Calu3 (cell line): ENCODE measurements around the gene SLC9A3. TPM values are rescaled to one million over a fixed set of nuclear protein-coding genes. Genes with fewer than 3 reads are reported as not detected.

Source experiments
- BruUV-seq: library from RNA; stranded (reverse); fragments of 400-500 nt; replicated peaks from 2 replicates; lab custom pipeline; 2021; lab: Mats Ljungman, UMichigan
- CTCF ChIA-PET: fragments of 300-600 bp; sonication (Branson Sonifier 250); formaldehyde crosslinking; loops from one replicate; lab custom pipeline; 2022; ENCODE audit warnings: antibody characterized with exemption; lab: Charles Lee
- DNase-seq: peaks from one replicate; pipeline ENCODE4 v3.0.0; 2022
- H3K27ac Mint-ChIP-seq: one replicate; pipeline ENCODE4 v1.8.0; 2022; ENCODE audit warnings: mixed read lengths; ENCODE audit not compliant: unreplicated experiment
- H3K27me3 Mint-ChIP-seq: one replicate; pipeline ENCODE4 v1.8.0; 2022; ENCODE audit warnings: mixed read lengths; ENCODE audit not compliant: unreplicated experiment
- H3K36me3 Mint-ChIP-seq: one replicate; pipeline ENCODE4 v1.8.0; 2022; ENCODE audit warnings: mild to moderate bottlenecking, moderate library complexity, mixed read lengths; ENCODE audit not compliant: insufficient read depth, unreplicated experiment
- H3K4me1 Mint-ChIP-seq: one replicate; pipeline ENCODE4 v1.8.0; 2022; ENCODE audit warnings: mild to moderate bottlenecking, low read depth, mixed read lengths; ENCODE audit not compliant: unreplicated experiment
- H3K4me3 Mint-ChIP-seq: one replicate; pipeline ENCODE4 v1.8.0; 2022; ENCODE audit warnings: mild to moderate bottlenecking, low read depth, moderate library complexity, mixed read lengths; ENCODE audit not compliant: unreplicated experiment
- H3K9me3 Mint-ChIP-seq: one replicate; pipeline ENCODE4 v1.8.0; 2022; ENCODE audit warnings: low read depth, mixed read lengths; ENCODE audit not compliant: unreplicated experiment
- intact Hi-C: fragments of 100-400 bp; cut with micrococcal nuclease; formaldehyde crosslinking; loops from one replicate; pipeline ENCODE4 v1.10.0; 2022; ENCODE audit not compliant: unreplicated experiment
- total RNA-seq: library from RNA; stranded (reverse); gene quantifications from 2 replicates; pipeline ENCODE4 v1.2.3, GENCODE V29; 2022
- TF ChIP-seq, protein P1 (sequence below): fragments of 200-600 bp; IDR thresholded peaks from one replicate; pipeline ENCODE4 v1.8.0; 2022; ENCODE audit warnings: antibody characterized with exemption; ENCODE audit not compliant: unreplicated experiment

The SLC9A3 gene
- total RNA-seq, 1 experiment from 2014 or later, result 1.1 TPM

DNA sequence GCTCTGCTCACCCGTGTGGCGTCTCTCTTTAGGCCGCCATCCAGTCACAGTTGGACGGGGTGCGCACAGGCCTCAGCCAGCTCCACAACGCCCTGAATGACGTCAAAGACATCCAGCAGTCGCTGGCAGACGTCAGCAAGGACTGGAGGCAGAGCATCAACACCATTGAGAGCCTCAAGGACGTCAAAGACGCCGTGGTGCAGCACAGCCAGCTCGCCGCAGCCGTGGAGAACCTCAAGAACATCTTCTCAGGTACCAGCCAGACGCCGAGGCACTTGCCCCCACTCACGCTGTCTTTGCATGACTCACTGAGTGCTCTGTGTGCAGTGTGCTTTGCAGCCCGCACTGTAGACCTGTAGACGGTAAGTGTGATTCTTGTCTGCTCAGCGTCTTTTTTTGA, 76.7 kb downstream of the SLC9A3 start:
- H3K4me1 Mint-ChIP-seq, result peaks cover 31% of the 10 kb centered on the region
- BruUV-seq, result no TSS peak
- peaks cover 5% of the 10 kb centered on the region for H3K9me3 Mint-ChIP-seq
- H3K27ac Mint-ChIP-seq, result no peak overlapping the region
- TF ChIP-seq, protein P1, sequence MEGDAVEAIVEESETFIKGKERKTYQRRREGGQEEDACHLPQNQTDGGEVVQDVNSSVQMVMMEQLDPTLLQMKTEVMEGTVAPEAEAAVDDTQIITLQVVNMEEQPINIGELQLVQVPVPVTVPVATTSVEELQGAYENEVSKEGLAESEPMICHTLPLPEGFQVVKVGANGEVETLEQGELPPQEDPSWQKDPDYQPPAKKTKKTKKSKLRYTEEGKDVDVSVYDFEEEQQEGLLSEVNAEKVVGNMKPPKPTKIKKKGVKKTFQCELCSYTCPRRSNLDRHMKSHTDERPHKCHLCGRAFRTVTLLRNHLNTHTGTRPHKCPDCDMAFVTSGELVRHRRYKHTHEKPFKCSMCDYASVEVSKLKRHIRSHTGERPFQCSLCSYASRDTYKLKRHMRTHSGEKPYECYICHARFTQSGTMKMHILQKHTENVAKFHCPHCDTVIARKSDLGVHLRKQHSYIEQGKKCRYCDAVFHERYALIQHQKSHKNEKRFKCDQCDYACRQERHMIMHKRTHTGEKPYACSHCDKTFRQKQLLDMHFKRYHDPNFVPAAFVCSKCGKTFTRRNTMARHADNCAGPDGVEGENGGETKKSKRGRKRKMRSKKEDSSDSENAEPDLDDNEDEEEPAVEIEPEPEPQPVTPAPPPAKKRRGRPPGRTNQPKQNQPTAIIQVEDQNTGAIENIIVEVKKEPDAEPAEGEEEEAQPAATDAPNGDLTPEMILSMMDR, result no peak
- H3K36me3 Mint-ChIP-seq, result peaks cover 78% of the 10 kb centered on the region
- intact Hi-C loops, result loop anchor here (10.0 kb wide), 1 partner anchor 167 kb away; the partner anchor contains the start of gene CEP72
- no peak for DNase-seq
- no peaks in the 10 kb centered on the region for H3K27me3 Mint-ChIP-seq
- H3K4me3 Mint-ChIP-seq, result no peak overlapping the region
- CTCF ChIA-PET, result interaction anchor here (0.9 to 1.5 kb wide), 2 partner anchors 58 to 130 kb away, joined by 3 to 7 read pairs; no protein-coding TSS in a partner anchor

DNA sequence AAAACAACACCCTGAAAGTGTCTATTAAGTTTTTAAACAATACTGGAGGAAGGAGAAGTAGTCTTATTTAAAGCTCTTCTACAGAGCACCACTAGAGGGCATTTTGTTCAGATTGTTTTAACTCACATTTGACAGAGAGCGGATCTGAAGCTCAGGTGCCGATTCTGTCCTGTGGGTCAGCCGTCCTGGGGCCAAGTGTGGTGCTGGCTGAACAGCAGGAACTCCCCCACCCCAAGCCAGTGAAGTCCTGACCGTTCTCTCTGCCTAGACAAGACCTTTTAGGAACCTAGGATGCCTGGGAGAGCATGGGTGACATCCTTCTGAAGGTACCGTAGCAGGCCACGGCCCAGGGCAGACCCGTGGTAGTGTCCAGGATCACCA, 77.4 kb downstream of the SLC9A3 start:
- Mint-ChIP-seq H3K4me3 (no peak overlapping the region), H3K27ac (no peak overlapping the region), H3K4me1 (peaks cover 31% of the 10 kb centered on the region), H3K27me3 (no peaks in the 10 kb centered on the region), H3K9me3 (peaks cover 2% of the 10 kb centered on the region), H3K36me3 (peaks cover 76% of the 10 kb centered on the region)
- DNase-seq, result no peak
- CTCF ChIA-PET, result interaction anchor here (0.5 to 1.5 kb wide), 13 partner anchors 12 to 456 kb away, joined by 3 to 7 read pairs (median 4); no protein-coding TSS in a partner anchor
- intact Hi-C loops, result loop anchor here (10.0 kb wide), 1 partner anchor 168 kb away; the partner anchor contains the start of gene CEP72
- no TSS peak for BruUV-seq
- TF ChIP-seq, protein P1, result peak; percentile 53

DNA sequence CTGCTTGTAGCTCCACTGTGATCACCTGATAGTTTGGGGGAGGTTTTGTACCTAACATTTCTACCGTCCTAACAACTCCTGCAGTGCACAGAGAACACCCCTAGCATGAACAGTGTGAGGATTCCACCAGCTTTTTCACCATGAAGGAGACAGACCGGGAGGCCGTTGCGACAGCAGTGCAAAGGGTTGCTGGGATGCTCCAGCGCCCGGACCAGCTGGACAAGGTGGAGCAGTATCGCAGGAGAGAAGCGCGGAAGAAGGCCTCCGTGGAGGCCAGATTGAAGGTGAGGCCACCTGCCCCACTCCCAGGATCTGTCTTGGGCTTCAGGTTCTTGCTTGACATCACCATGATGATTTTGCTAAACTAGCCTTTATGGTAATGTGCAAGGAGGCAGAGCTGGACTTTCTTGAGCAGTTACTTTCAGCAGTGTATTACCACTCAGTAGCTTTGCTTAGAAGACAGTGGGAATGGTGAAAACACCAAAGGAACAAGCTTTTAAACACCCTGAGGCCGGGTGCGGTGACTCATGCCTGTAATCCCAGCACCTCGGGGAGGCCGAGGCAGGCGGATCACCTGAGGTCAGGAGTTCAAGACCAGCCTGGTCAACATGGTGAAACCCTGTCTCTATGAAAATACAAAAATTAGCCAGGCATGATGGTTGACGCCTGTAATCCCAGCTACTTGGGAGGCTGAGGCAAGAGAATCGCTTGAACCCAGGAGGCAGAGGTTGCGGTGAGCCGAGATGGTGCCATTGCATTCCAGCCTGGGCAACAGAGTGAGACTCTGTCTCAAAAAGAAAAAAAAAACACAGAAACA, 78.0 kb downstream of the SLC9A3 start:
- CTCF ChIA-PET, result interaction anchor here (0.7 to 1.5 kb wide), 15 partner anchors 12 to 457 kb away, joined by 3 to 7 read pairs (median 4); no protein-coding TSS in a partner anchor

DNA sequence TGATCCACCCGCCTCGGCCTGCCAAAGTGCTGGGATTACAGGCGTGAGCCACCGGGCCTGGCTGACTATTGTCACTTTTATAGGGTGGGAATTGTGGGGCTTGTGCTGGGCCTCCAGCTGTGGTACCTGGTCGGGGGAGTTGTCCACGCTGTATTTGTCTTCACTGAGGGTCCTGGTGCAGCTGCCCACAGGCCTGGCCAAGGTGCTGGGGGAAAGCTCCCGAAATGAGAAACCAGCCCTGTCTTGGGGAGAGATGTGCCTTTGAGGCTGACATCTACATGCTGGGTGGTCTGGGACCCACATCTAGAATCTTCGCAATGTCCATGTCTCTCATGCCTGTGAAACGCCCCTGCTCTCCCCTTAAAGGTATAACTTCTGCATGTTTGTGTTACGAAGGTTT, 78.7 kb downstream of the SLC9A3 start:
- H3K27ac Mint-ChIP-seq, result no peak overlapping the region
- CTCF ChIA-PET, result interaction anchor here (1.1 to 1.4 kb wide), 4 partner anchors 60 to 164 kb away, joined by 3 to 6 read pairs (median 4); no protein-coding TSS in a partner anchor
- TF ChIP-seq, protein P1, result no peak

More for the DNA sequence above, 78.0 kb downstream of the SLC9A3 start:
- no peak for DNase-seq
- H3K27ac Mint-ChIP-seq, result no peak overlapping the region
- H3K4me1 Mint-ChIP-seq, result peaks cover 31% of the 10 kb centered on the region
- no peaks in the 10 kb centered on the region for H3K27me3 Mint-ChIP-seq
- H3K36me3 Mint-ChIP-seq, result peaks cover 75% of the 10 kb centered on the region
- H3K4me3 Mint-ChIP-seq, result no peak overlapping the region
- intact Hi-C loops, result loop anchor here (10.0 kb wide), 1 partner anchor 169 kb away; the partner anchor contains the start of gene CEP72
- no peaks in the 10 kb centered on the region for H3K9me3 Mint-ChIP-seq
- TF ChIP-seq, protein P1, result peak; percentile 0
- no TSS peak for BruUV-seq

More for the DNA sequence above, 78.7 kb downstream of the SLC9A3 start:
- Mint-ChIP-seq H3K4me1 (peaks cover 31% of the 10 kb centered on the region), H3K4me3 (no peak overlapping the region), H3K27me3 (no peaks in the 10 kb centered on the region), H3K9me3 (no peaks in the 10 kb centered on the region), H3K36me3 (peaks cover 70% of the 10 kb centered on the region)
- no peak for DNase-seq
- intact Hi-C loops, result loop anchor here (10.0 kb wide), 1 partner anchor 169 kb away; the partner anchor contains the start of gene CEP72
- no TSS peak for BruUV-seq
